ENCODE data around the gene ATXN1. TPM values are rescaled to one million over a fixed set of nuclear protein-coding genes. Genes with fewer than 3 reads are reported as not detected.
"Not testable (repeated sequence)": the region's sequence is repeated elsewhere in the genome, so short reads cannot be mapped to it uniquely, and the experiment has no call there.

The ATXN1 gene
- total RNA-seq, 4 donors from 2014 or later, result 26.4 to 46.4 (median 36.1) TPM

DNA sequence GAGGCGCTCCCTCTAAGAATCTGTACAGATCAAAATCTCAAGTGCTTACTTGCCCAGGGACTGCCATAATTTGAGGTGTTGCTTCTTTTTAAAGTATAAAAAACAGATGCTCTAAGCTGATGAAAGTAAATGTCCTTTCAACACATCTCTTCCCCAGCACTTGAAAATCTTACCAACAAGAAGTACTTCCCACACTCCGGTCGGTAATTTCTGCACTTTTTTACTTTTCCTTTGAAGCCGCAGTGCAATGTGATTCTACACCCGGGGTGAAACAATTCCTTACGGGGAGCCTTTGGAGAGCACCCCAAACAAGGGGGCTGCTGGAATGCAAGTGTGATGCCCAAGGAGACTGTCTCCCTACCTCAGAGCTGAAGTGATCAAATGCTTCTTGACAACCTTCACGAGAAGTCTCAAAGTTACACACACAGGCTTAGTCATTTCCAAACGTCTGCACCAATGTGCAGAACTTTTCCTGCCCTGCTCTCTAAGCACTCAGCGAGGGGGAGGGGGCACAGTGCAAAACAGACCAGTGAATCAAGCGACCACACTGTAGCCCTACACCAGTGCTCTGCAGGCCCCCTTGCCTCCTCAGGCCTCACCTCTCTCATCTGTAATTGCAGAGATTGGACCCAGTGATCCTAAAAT is 56.7 kb downstream of the ATXN1 start:
- TF ChIP-seq CTCF (IDR thresholded peaks at IDR 0.05), result no peak
- DNase-seq (ENCODE audit: low spot score), result no peak
- ATAC-seq (ENCODE audit: low FRiP score), result peak; percentile 62

- not testable (repeated sequence) for ATAC-seq (ENCODE audit: low FRiP score); DNase-seq (ENCODE audit: low spot score)
These were observed 58.5 kb downstream of the ATXN1 start for GRCh38 chr6:16702627-16703378.

DNA sequence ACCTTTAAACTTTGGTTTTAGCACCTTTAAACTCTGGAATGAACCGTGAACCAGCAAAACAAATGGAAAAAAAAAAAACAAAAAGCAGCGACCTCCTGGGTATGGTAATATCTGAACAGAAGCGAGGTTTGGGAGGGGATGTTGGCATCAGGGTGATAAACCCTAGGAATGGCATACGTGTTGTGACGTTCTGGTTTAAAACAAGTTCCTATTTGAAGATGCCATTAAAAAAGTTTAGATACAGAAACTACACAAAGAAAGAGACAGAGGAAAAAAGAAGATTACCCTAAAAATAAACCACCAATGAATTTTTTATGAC is 60.4 kb downstream of the ATXN1 start:
- ATAC-seq (ENCODE audit: low FRiP score), result no peak

DNA sequence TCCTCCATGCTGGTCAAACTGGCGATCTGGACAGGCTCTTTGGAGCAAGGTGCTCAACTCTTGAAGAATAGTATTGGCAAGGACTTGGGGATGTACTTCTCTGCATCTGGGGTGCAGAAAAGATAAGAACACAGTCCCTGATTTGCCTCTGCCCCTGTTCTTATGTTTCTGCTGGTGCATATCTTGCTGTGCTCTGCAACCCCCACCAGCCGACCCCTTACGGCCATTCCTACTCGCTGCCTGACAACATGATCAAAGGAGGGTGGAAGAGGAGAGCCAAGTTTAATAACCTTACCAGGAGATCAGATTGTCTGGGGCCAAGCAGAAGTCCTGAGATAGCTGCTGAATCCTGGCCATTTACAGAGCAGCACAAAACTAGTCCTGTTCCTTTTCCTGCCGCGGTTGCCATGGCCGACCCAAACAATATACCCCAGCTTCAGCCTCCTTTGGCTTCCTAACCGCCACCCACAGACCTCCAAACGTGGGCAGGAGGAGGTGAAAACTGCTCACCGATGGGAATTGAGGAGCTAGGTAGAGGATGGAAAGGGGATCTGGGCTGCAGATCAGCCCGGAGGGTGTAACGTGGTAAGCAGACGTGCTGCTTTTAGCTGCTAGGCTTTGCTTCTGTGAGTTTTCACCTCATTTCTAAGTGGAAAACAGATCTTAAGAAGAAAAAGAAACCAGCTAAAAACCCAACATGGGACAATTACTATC is 60.9 kb downstream of the ATXN1 start:
- no peak for DNase-seq (ENCODE audit: low spot score)
- TF ChIP-seq CTCF (IDR thresholded peaks at IDR 0.05), result no peak
- no peak for ATAC-seq (ENCODE audit: low FRiP score)

More for the DNA sequence above, 60.4 kb downstream of the ATXN1 start:
- TF ChIP-seq CTCF (IDR thresholded peaks at IDR 0.05), result no peak
- no peak for DNase-seq (ENCODE audit: low spot score)

DNA sequence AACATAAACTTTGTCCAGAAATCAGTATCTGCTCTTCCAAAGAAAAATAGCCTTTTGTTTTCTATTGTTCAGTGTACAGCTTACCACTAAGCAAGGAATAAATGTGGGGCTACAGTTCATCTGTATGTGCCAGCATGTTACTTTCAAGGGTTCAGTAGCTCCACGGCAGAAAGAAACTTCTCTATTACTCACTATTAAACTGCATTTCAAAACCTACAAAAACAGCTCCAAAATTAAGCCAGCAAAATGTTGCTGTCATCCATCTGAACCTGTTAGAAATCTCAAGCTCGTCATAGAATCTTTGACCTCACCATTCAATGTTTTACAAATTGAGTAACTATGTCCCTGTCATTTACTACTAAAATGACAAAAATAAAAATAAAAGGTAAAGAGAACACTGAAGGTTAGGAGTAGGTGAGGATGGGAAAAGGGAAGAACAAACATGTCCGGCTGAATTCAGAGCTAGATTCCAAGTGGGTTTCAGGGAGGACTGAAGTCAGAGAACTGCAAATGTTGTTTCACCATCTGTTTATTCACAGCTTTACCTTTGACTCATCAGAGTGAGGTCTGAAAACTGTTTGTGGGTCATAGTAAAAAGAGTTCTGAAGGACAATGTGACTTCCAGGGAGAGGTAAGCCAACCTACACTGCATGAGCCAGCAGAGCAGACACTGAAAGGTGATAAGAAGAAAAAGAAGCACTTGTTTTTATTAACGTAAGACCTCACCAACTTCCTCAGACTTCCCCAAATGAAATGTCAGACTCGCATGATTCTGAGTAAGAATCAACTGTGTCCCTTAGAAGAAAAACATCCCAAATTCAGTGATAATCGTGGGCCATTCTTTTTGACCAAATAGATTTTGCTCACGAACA is 62.0 kb downstream of the ATXN1 start:
- DNase-seq (ENCODE audit: low spot score) (no peak), ATAC-seq (ENCODE audit: low FRiP score) (no peak)
- TF ChIP-seq CTCF (IDR thresholded peaks at IDR 0.05), result no peak

GRCh38 chr6:16698162-16698533 is 63.1 kb downstream of the ATXN1 start:
- no peak for ATAC-seq (ENCODE audit: low FRiP score)
- DNase-seq (ENCODE audit: low spot score), result no peak
- no peak for TF ChIP-seq CTCF (IDR thresholded peaks at IDR 0.05)
